Vagina (tissue), 2 donors: ENCODE results near the gene WNT4. TPM values are rescaled to one million over a fixed set of nuclear protein-coding genes. Genes with fewer than 3 reads are reported as not detected.

Experiments used
- DNase-seq, 2 donors: peaks; one replicate each; pipeline ENCODE4 v3.0.0-alpha.2; 2017; ENCODE audit errors: extremely low spot score in 2 of 2
- H3K27ac ChIP-seq: fragments of 200-600 bp; sonication (generic); one replicate; pipeline ENCODE4 v1.5.1; 2019
- H3K27me3 ChIP-seq: fragments of 200-600 bp; sonication (generic); one replicate; pipeline ENCODE4 v1.5.1; 2019
- H3K36me3 ChIP-seq, 2 donors: fragments of 200-600 bp; sonication (generic); one replicate each; pipeline ENCODE4 v1.5.1; 2017 to 2019
- H3K4me1 ChIP-seq: fragments of 200-600 bp; sonication (generic); one replicate; pipeline ENCODE4 v1.5.1; 2019
- H3K4me3 ChIP-seq, 2 donors: fragments of 200-600 bp; sonication (generic); 1 replicate in 1 of 2; 2 replicates in 1 of 2; pipeline ENCODE4 v1.5.1; 2016 to 2019
- H3K9me3 ChIP-seq: fragments of 200-600 bp; sonication (generic); one replicate; pipeline ENCODE4 v1.5.1; 2019
- POLR2A ChIP-seq, 2 donors: fragments of 450-650 bp; IDR thresholded peaks; one replicate each; pipeline ENCODE4 v1.6.1; 2017; ENCODE audit warnings: antibody characterized with exemption in 2 of 2, mild to moderate bottlenecking in 2 of 2, moderate library complexity in 2 of 2
- POLR2AphosphoS5 ChIP-seq, 2 donors: sonication (generic); formaldehyde crosslinking; IDR thresholded peaks; one replicate each; pipeline ENCODE4 v1.9.0; 2017; ENCODE audit warnings: antibody characterized with exemption in 2 of 2, mild to moderate bottlenecking in 2 of 2, low read depth in 1 of 2; ENCODE audit not compliant: insufficient read depth in 1 of 2
- intact Hi-C: fragments of 100-400 bp; cut with DNase I; formaldehyde crosslinking; loops from one replicate; pipeline ENCODE4 v1.15.1; 2023
- total RNA-seq: library from RNA; depleted of rRNA; stranded (reverse); fragments of >200 nt; gene quantifications from one replicate; pipeline ENCODE4 v1.2.3, GENCODE V29; 2016
- TF ChIP-seq, protein P1 (sequence below), 3 experiments: fragments of 450-650 bp in 2 of 3; fragments of 200-600 bp in 1 of 3; sonication (generic) in 1 of 3; IDR thresholded peaks; one replicate each; pipeline ENCODE4 v1.5.1; 2017 to 2019; ENCODE audit warnings: antibody characterized with exemption in 3 of 3, mild to moderate bottlenecking in 2 of 3, moderate library complexity in 2 of 3

Gene WNT4
- total RNA-seq, result 5.2 TPM

DNA sequence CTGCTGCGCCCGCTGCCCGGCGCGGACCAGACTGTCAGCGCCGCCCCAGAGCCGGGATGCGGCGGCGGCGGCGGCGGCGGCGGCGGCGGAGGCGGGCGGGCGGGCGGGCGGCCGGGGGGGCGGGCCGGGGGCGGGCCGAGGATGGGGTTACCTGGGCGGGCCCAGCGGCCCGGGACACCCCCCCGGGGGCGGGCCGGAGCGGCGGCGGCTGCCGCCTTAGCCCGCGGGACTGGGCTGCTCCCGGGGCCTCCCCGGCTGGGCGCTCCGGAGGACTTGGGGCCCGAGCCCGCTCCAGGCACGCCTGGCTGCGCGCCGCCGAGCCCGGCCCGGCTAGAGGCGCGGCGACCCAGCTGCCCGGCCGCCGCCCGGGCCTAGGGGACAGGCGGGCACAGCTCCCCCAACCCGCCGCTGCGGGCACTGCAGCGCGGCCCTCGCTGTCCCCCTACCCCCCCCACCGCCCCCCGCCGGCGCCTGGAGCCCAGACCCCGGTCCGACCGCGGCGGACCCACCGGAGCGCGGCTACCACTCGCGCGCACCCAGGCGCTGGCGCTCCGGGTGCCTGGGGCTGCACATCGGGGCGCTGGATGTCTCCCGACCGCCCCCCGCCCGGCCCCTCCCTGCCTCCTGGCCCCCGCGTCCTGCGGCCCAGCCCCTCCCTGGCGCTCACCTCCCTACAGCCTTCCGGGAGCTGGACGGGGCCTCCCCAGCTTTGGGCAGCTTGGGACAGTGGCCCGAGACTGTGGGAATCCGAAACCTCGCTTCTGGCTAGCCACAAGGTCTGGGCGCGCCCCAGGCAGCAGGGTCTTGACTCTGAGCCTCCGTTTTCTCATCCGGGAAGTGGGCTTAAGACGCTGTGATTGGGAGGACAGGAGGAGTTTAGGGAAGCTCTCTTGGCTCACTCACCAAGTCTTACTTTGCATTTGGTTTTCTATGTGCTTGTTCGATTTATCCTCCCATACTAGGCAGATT lies at the start of gene WNT4:
Gene WNT4, minus strand, starts transcription at position 33 of the 969 bp plus-strand sequence. CDS start 175 bp downstream, outside the sequence.
- no peak for DNase-seq
- Histone ChIP-seq H3K36me3 (no peaks in the 10 kb centered on the region), H3K27me3 (no peaks in the 10 kb centered on the region), H3K4me1 (peaks cover 44% of the 10 kb centered on the region), H3K27ac (no peak within 1 kb of the TSS), H3K9me3 (no peaks in the 10 kb centered on the region), H3K4me3 (peak within 1 kb of the TSS; percentile 53 to 62)
- TF ChIP-seq, protein P1, sequence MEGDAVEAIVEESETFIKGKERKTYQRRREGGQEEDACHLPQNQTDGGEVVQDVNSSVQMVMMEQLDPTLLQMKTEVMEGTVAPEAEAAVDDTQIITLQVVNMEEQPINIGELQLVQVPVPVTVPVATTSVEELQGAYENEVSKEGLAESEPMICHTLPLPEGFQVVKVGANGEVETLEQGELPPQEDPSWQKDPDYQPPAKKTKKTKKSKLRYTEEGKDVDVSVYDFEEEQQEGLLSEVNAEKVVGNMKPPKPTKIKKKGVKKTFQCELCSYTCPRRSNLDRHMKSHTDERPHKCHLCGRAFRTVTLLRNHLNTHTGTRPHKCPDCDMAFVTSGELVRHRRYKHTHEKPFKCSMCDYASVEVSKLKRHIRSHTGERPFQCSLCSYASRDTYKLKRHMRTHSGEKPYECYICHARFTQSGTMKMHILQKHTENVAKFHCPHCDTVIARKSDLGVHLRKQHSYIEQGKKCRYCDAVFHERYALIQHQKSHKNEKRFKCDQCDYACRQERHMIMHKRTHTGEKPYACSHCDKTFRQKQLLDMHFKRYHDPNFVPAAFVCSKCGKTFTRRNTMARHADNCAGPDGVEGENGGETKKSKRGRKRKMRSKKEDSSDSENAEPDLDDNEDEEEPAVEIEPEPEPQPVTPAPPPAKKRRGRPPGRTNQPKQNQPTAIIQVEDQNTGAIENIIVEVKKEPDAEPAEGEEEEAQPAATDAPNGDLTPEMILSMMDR (IDR thresholded peaks at IDR 0.05), result no peak
- TF ChIP-seq POLR2A (IDR thresholded peaks at IDR 0.05), result no peak
- TF ChIP-seq POLR2AphosphoS5 (IDR thresholded peaks at IDR 0.05; ENCODE audit: insufficient read depth in 1 of 2, low read depth in 1 of 2), result no peak
- intact Hi-C loops, result no loop called here

- Histone ChIP-seq H3K9me3 (no peaks in the 10 kb centered on the region), H3K4me1 (no peaks in the 10 kb centered on the region), H3K4me3 (no peak overlapping the region), H3K36me3 (no peaks in the 10 kb centered on the region), H3K27me3 (no peaks in the 10 kb centered on the region), H3K27ac (no peak overlapping the region)
- TF ChIP-seq POLR2AphosphoS5 (IDR thresholded peaks at IDR 0.05; ENCODE audit: insufficient read depth in 1 of 2, low read depth in 1 of 2) (no peak), POLR2A (IDR thresholded peaks at IDR 0.05) (no peak)
- TF ChIP-seq, protein P1 (IDR thresholded peaks at IDR 0.05), result no peak
- DNase-seq, result no peak
- intact Hi-C loops, result no loop called here
Observed at GRCh38 chr1:22190731-22191130, 47.8 kb upstream of the WNT4 start.

- no peak overlapping the region for H3K4me3 ChIP-seq
- H3K27ac ChIP-seq, result no peak overlapping the region
- no peak for DNase-seq
- intact Hi-C loops, result no loop called here
- no peaks in the 10 kb centered on the region for H3K9me3 ChIP-seq
- H3K36me3 ChIP-seq, result no peaks in the 10 kb centered on the region
- no peaks in the 10 kb centered on the region for H3K27me3 ChIP-seq
- TF ChIP-seq, protein P1 (IDR thresholded peaks at IDR 0.05), result no peak
- no peak for TF ChIP-seq POLR2A (IDR thresholded peaks at IDR 0.05)
- no peak for TF ChIP-seq POLR2AphosphoS5 (IDR thresholded peaks at IDR 0.05; ENCODE audit: insufficient read depth in 1 of 2, low read depth in 1 of 2)
- no peaks in the 10 kb centered on the region for H3K4me1 ChIP-seq
Observed at GRCh38 chr1:22190251-22190650, 47.4 kb upstream of the WNT4 start.

- H3K36me3 ChIP-seq, result no peaks in the 10 kb centered on the region
- no peak overlapping the region for H3K4me3 ChIP-seq
- TF ChIP-seq POLR2AphosphoS5 (IDR thresholded peaks at IDR 0.05; ENCODE audit: insufficient read depth in 1 of 2, low read depth in 1 of 2) (no peak), POLR2A (IDR thresholded peaks at IDR 0.05) (no peak)
- TF ChIP-seq, protein P1 (IDR thresholded peaks at IDR 0.05), result no peak
- H3K4me1 ChIP-seq, result no peaks in the 10 kb centered on the region
- no peak overlapping the region for H3K27ac ChIP-seq
- H3K27me3 ChIP-seq, result no peaks in the 10 kb centered on the region
- intact Hi-C loops, result no loop called here
- H3K9me3 ChIP-seq, result no peaks in the 10 kb centered on the region
- no peak for DNase-seq
Observed at GRCh38 chr1:22189619-22190018, 46.7 kb upstream of the WNT4 start.

DNA sequence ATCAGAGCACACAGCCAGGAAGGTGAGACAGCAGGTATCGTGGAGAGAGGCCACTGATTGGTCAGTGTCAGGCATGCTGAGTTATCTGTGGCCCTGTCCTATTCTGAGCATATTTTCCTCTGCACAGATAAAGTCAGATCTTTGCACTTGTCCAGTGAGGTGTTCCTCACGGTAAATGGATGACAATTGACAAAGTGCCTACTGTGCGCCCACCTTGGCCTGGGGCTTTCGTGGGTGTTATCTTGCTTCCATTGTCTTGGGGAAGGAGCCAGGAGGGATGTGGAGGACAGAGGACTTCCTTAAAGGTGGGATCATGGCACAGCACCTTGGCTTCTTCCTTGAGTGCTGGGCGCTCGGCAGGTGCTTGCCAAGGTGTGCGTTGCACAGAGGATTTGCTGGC lies 46.0 kb upstream of the WNT4 start:
- DNase-seq, result no peak
- no peak for TF ChIP-seq POLR2A (IDR thresholded peaks at IDR 0.05)
- intact Hi-C loops, result no loop called here
- Histone ChIP-seq H3K9me3 (no peaks in the 10 kb centered on the region), H3K27me3 (no peaks in the 10 kb centered on the region), H3K4me3 (no peak overlapping the region), H3K36me3 (no peaks in the 10 kb centered on the region), H3K27ac (no peak overlapping the region), H3K4me1 (no peaks in the 10 kb centered on the region)
